HL-60 (cell line): ENCODE measurements around the gene AMZ1.

Source experiments
- CTCF ChIP-seq: IDR thresholded peaks from one replicate; pipeline ENCODE4 v1.5.1; 2011; ENCODE audit warnings: low read length, control low read depth, inconsistent platforms; ENCODE audit not compliant: insufficient read depth
- GABPA ChIP-seq: IDR thresholded peaks from 2 replicates; pipeline ENCODE4 v1.6.1; 2012; ENCODE audit warnings: low read depth
- POLR2AphosphoS5 ChIP-seq: IDR thresholded peaks from 2 replicates; pipeline ENCODE4 v1.6.1; 2012; ENCODE audit warnings: low read depth
- SPI1 ChIP-seq: IDR thresholded peaks from 2 replicates; pipeline ENCODE4 v1.6.1; 2012; ENCODE audit warnings: low read depth, mild to moderate bottlenecking, borderline replicate concordance
- TF ChIP-seq, protein P1 (sequence below): IDR thresholded peaks from 2 replicates; pipeline ENCODE4 v1.6.1; 2012; ENCODE audit warnings: low read depth; ENCODE audit not compliant: insufficient replicate concordance

DNA sequence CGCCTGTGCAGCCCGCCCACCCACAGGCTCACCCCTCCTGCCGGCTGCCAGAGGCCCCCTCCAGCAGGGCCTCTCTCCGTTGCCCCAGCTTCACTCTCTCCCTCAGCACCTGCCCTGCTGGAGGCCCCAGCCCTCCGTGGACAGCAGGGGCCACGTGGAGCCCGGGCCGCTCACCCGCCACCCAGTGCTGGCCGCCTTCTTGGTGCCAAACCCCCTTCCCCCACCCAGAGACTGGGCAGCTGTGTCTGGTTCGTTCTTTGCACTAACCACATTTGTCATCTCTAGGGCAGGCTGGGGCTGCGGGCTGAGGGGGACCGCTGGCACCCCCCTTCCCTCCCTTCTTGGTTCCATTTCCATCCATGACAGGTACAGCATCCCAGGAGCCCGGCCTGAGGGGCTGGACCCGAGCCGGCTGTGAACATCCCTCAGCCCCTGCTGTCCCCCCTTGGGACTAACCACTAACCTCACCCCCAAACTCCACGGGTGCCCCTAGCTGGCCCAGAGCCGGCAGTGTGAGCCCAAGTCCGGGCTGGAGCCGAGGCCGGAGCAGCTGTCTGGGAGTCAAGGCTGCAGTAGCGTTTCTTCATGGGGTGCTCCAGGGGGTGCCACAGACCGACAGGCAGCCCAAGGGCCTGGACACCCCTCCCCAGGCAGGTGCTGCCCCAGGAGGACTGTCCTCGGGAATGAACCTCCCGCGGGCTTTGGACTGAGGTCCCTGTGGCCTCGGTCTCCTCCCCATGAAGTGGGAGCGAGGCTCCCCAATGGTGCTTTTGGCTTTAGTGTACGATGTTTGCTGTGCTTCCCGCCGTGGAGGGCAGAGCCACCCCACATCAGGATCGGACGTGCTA is 25.5 kb upstream of the AMZ1 start:
- no peak for TF ChIP-seq CTCF
- TF ChIP-seq GABPA: no peak
- no peak for TF ChIP-seq SPI1
- no peak for TF ChIP-seq POLR2AphosphoS5
- TF ChIP-seq, protein P1, sequence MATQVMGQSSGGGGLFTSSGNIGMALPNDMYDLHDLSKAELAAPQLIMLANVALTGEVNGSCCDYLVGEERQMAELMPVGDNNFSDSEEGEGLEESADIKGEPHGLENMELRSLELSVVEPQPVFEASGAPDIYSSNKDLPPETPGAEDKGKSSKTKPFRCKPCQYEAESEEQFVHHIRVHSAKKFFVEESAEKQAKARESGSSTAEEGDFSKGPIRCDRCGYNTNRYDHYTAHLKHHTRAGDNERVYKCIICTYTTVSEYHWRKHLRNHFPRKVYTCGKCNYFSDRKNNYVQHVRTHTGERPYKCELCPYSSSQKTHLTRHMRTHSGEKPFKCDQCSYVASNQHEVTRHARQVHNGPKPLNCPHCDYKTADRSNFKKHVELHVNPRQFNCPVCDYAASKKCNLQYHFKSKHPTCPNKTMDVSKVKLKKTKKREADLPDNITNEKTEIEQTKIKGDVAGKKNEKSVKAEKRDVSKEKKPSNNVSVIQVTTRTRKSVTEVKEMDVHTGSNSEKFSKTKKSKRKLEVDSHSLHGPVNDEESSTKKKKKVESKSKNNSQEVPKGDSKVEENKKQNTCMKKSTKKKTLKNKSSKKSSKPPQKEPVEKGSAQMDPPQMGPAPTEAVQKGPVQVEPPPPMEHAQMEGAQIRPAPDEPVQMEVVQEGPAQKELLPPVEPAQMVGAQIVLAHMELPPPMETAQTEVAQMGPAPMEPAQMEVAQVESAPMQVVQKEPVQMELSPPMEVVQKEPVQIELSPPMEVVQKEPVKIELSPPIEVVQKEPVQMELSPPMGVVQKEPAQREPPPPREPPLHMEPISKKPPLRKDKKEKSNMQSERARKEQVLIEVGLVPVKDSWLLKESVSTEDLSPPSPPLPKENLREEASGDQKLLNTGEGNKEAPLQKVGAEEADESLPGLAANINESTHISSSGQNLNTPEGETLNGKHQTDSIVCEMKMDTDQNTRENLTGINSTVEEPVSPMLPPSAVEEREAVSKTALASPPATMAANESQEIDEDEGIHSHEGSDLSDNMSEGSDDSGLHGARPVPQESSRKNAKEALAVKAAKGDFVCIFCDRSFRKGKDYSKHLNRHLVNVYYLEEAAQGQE: no peak
